Neural progenitor cell (in vitro differentiated cells): ENCODE results near the gene ZNF341. TPM values are rescaled to one million over a fixed set of nuclear protein-coding genes. Genes with fewer than 3 reads are reported as not detected.

ENCODE experiments used
- DNase-seq: peaks from one replicate; pipeline ENCODE4 v3.0.0-alpha.2; 2016; ENCODE audit warnings: low spot score
- H2AFZ ChIP-seq: fragments of 200-600 bp; sonication (generic); replicated peaks from 2 replicates; pipeline ENCODE4 v1.6.1; 2016; ENCODE audit warnings: antibody characterized with exemption
- H3F3A ChIP-seq: fragments of 200-600 bp; sonication (generic); 2 replicates; pipeline ENCODE4 v1.6.1; 2016; ENCODE audit warnings: antibody characterized with exemption, low read depth
- H3K27ac ChIP-seq: fragments of 200-600 bp; sonication (generic); 2 replicates; pipeline ENCODE4 v1.5.1; 2016; ENCODE audit warnings: mild to moderate bottlenecking
- H3K27me3 ChIP-seq: fragments of 200-600 bp; sonication (generic); 2 replicates; pipeline ENCODE4 v1.6.1; 2016; ENCODE audit warnings: mild to moderate bottlenecking, moderate library complexity
- H3K36me3 ChIP-seq: fragments of 200-600 bp; sonication (generic); 2 replicates; pipeline ENCODE4 v1.5.1; 2016
- H3K4me1 ChIP-seq: fragments of 200-600 bp; sonication (generic); 2 replicates; pipeline ENCODE4 v1.6.1; 2016; ENCODE audit warnings: mixed run types
- H3K4me2 ChIP-seq: fragments of 200-600 bp; sonication (generic); 2 replicates; pipeline ENCODE4 v1.6.1; 2016
- H3K4me3 ChIP-seq: fragments of 200-600 bp; sonication (generic); 2 replicates; pipeline ENCODE4 v1.5.1; 2016
- H3K79me2 ChIP-seq: fragments of 200-600 bp; sonication (generic); 2 replicates; pipeline ENCODE4 v1.6.1; 2016; ENCODE audit warnings: low read depth
- H3K9ac ChIP-seq: fragments of 200-600 bp; sonication (generic); 2 replicates; pipeline ENCODE4 v1.6.1; 2016
- H3K9me3 ChIP-seq: fragments of 200-600 bp; sonication (generic); 2 replicates; pipeline ENCODE4 v1.5.1; 2016; ENCODE audit warnings: low read depth
- H4K20me1 ChIP-seq: fragments of 200-600 bp; sonication (generic); 2 replicates; pipeline ENCODE4 v1.6.1; 2016; ENCODE audit warnings: low read depth
- H3K27ac Mint-ChIP-seq: 3 replicates; pipeline ENCODE4 v1.8.0; 2021; ENCODE audit warnings: mixed read lengths
- H3K27me3 Mint-ChIP-seq: 2 replicates; pipeline ENCODE4 v1.8.0; 2022; ENCODE audit warnings: low read depth, mild to moderate bottlenecking, inconsistent platforms, moderate library complexity, mixed read lengths; ENCODE audit not compliant: insufficient read depth
- H3K36me3 Mint-ChIP-seq: 3 replicates; pipeline ENCODE4 v1.8.0; 2021; ENCODE audit warnings: mixed read lengths
- H3K4me1 Mint-ChIP-seq: 3 replicates; pipeline ENCODE4 v1.8.0; 2021; ENCODE audit warnings: mixed read lengths
- H3K4me3 Mint-ChIP-seq: 3 replicates; pipeline ENCODE4 v1.8.0; 2021; ENCODE audit warnings: mild to moderate bottlenecking, moderate library complexity, mixed read lengths
- H3K9me3 Mint-ChIP-seq: 3 replicates; pipeline ENCODE4 v1.8.0; 2020; ENCODE audit warnings: mixed read lengths
- EZH2 ChIP-seq: fragments of 200-600 bp; sonication (generic); IDR thresholded peaks from 2 replicates; pipeline ENCODE4 v1.6.1; 2017; ENCODE audit warnings: antibody characterized with exemption, mild to moderate bottlenecking, moderate library complexity
- EZH2phosphoT487 ChIP-seq: fragments of 200-600 bp; sonication (generic); IDR thresholded peaks from 2 replicates; pipeline ENCODE4 v1.6.1; 2017; ENCODE audit warnings: antibody characterized with exemption
- total RNA-seq: library from RNA; depleted of rRNA; stranded (reverse); fragments of >200 nt; gene quantifications from 2 replicates; pipeline ENCODE4 v1.2.3, GENCODE V29; 2015; ENCODE audit warnings: low replicate concordance
- TF ChIP-seq, protein P1 (sequence below): fragments of 200-600 bp; sonication (generic); IDR thresholded peaks from 2 replicates; pipeline ENCODE4 v1.5.1; 2017; ENCODE audit warnings: antibody characterized with exemption, mild to moderate bottlenecking

The ZNF341 gene
- total RNA-seq, 1 donor from 2014 or later = 0.82 TPM

DNA sequence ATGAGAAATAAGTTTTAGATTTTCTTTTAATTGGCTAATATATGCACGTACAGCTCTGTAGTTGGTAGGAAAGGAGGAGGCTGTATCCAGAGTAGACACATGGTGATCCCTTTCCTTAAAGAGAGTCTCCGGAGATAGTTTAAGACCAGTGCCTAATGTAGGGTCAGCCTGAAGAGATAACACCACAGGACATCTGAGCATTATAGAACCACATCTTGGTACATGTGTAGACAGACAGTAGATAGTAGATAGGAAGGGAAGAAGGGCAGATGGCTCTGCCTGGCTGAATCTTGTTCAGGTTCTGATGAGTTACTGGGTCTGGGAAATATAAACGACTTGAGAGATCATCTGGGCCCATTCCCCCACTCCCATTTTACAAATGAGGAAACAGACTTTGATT, 97.8 kb downstream of the ZNF341 start:
- Histone ChIP-seq H3K9ac (no peak overlapping the region), H2AFZ (no peak overlapping the region), H3F3A (peaks cover 13% of the 10 kb centered on the region), H3K36me3 (no peaks in the 10 kb centered on the region), H3K4me1 (peaks cover 32% of the 10 kb centered on the region), H3K9me3 (no peaks in the 10 kb centered on the region), H3K79me2 (peaks cover 80% of the 10 kb centered on the region), H4K20me1 (peaks cover 76% of the 10 kb centered on the region), H3K4me3 (no peak overlapping the region), H3K4me2 (no peak overlapping the region), H3K27me3 (no peaks in the 10 kb centered on the region), H3K27ac (no peak overlapping the region)
- no peak for DNase-seq
- H3K4me3 Mint-ChIP-seq = no peak overlapping the region
- TF ChIP-seq, protein P1, sequence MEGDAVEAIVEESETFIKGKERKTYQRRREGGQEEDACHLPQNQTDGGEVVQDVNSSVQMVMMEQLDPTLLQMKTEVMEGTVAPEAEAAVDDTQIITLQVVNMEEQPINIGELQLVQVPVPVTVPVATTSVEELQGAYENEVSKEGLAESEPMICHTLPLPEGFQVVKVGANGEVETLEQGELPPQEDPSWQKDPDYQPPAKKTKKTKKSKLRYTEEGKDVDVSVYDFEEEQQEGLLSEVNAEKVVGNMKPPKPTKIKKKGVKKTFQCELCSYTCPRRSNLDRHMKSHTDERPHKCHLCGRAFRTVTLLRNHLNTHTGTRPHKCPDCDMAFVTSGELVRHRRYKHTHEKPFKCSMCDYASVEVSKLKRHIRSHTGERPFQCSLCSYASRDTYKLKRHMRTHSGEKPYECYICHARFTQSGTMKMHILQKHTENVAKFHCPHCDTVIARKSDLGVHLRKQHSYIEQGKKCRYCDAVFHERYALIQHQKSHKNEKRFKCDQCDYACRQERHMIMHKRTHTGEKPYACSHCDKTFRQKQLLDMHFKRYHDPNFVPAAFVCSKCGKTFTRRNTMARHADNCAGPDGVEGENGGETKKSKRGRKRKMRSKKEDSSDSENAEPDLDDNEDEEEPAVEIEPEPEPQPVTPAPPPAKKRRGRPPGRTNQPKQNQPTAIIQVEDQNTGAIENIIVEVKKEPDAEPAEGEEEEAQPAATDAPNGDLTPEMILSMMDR = no peak
- TF ChIP-seq EZH2phosphoT487 (no peak), EZH2 (no peak)
- H3K27ac Mint-ChIP-seq = peak overlapping the region; percentile 26
- no peaks in the 10 kb centered on the region for H3K9me3 Mint-ChIP-seq
- peaks cover 2% of the 10 kb centered on the region for H3K27me3 Mint-ChIP-seq
- H3K36me3 Mint-ChIP-seq = peaks cover 9% of the 10 kb centered on the region
- H3K4me1 Mint-ChIP-seq = peaks cover 86% of the 10 kb centered on the region

DNA sequence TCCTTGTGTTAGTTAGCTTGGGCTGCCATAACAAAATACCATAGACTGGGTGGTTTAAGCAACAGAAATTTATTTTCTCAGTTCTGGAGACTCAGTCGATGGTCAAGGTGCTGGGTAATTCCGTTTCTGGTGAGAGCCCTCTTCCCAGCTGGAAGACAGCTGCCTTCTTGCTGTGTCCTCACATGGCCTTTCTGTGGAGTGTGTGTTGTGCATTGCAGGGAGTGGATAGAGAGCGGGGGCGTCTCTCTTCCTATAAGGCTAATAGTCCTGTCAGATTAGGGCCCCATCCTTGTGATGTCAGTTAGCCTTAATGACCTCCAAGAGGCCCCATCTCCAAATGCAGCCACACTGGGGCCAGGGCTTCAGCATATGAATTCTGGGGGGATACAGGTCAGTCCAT, 98.6 kb downstream of the ZNF341 start:
- H3K36me3 Mint-ChIP-seq = peaks cover 15% of the 10 kb centered on the region
- Histone ChIP-seq H3K9ac (no peak overlapping the region), H3F3A (peaks cover 13% of the 10 kb centered on the region), H3K9me3 (peaks cover under 1% of the 10 kb centered on the region), H4K20me1 (peaks cover 68% of the 10 kb centered on the region), H3K36me3 (no peaks in the 10 kb centered on the region), H3K4me1 (peaks cover 31% of the 10 kb centered on the region), H2AFZ (no peak overlapping the region), H3K27me3 (no peaks in the 10 kb centered on the region), H3K4me2 (no peak overlapping the region), H3K79me2 (peaks cover 80% of the 10 kb centered on the region), H3K4me3 (no peak overlapping the region), H3K27ac (no peak overlapping the region)
- no peak for DNase-seq
- H3K9me3 Mint-ChIP-seq = no peaks in the 10 kb centered on the region
- H3K4me1 Mint-ChIP-seq = peaks cover 81% of the 10 kb centered on the region
- TF ChIP-seq EZH2phosphoT487 (no peak), EZH2 (no peak)
- TF ChIP-seq, protein P1 = no peak
- H3K27ac Mint-ChIP-seq = peak overlapping the region; percentile 79
- peak overlapping the region; percentile 57 for H3K4me3 Mint-ChIP-seq
- H3K27me3 Mint-ChIP-seq = peaks cover 2% of the 10 kb centered on the region

- peaks cover 23% of the 10 kb centered on the region for H3K4me1 ChIP-seq
- Mint-ChIP-seq H3K4me1 (peaks cover 68% of the 10 kb centered on the region), H3K36me3 (peaks cover 21% of the 10 kb centered on the region), H3K27ac (peak overlapping the region; percentile 98), H3K9me3 (no peaks in the 10 kb centered on the region), H3K4me3 (peak overlapping the region; percentile 39), H3K27me3 (peaks cover 2% of the 10 kb centered on the region)
- DNase-seq = peak; percentile 61
- TF ChIP-seq EZH2 = no peak
- TF ChIP-seq, protein P1 = no peak
- no peak for TF ChIP-seq EZH2phosphoT487
- peaks cover 85% of the 10 kb centered on the region for H3K79me2 ChIP-seq
- H3F3A ChIP-seq = peaks cover 13% of the 10 kb centered on the region
- H3K4me3 ChIP-seq = peak overlapping the region; percentile 10
- peaks cover 56% of the 10 kb centered on the region for H4K20me1 ChIP-seq
- peaks cover 3% of the 10 kb centered on the region for H3K9me3 ChIP-seq
- H2AFZ ChIP-seq = no peak overlapping the region
- no peaks in the 10 kb centered on the region for H3K36me3 ChIP-seq
- no peaks in the 10 kb centered on the region for H3K27me3 ChIP-seq
- H3K4me2 ChIP-seq = peak overlapping the region; percentile 65
- peak overlapping the region; percentile 46 for H3K27ac ChIP-seq
- no peak overlapping the region for H3K9ac ChIP-seq
Measured at GRCh38 chr20:33832103-33832804, 100.5 kb downstream of the ZNF341 start.
